Measurements from ENCODE around the gene LDHB.

Gene LDHB

DNA sequence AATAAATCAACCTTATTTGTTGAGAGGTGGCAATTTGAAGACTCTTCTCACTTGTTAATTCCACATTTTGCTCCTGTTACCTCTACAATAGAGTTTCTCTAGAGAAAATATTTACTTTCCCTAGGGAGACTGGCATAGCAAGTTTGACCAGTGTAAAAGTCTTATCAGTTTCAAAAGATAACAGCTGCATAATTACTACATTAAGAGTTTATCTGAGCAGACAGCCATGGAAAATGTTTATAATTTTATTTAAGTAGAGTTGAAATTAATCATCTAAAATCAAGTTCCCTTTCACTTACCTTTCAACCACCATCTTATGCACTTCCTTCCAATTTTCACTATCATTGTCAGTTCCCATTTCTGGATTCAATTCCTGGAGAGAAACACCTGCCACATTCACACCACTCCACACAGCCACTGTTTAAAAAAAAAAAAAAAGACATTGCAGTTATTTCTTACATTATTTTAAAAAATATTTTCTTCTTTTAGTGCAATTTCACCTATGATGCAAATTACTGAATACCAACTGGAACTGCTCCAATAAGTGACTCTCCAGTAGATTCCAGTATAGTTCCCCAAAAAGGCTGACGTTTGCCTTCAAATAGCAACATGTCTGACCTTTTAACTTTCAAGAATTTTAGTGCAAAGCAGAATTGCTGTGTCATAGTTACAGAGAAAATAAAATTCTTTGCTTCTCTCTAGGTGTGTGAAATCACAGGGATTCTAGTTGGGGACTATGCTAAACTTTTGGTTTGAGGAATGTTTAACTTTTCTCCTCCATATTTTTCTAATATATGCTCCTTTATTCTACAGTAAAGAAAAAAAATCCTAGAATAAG lies 19.4 kb downstream of the LDHB start:
- TF ChIP-seq EZH2phosphoT487 (conservative IDR thresholded peaks at IDR 0.05; ENCODE audit: low read length), result no peak
- TF ChIP-seq, protein P1, sequence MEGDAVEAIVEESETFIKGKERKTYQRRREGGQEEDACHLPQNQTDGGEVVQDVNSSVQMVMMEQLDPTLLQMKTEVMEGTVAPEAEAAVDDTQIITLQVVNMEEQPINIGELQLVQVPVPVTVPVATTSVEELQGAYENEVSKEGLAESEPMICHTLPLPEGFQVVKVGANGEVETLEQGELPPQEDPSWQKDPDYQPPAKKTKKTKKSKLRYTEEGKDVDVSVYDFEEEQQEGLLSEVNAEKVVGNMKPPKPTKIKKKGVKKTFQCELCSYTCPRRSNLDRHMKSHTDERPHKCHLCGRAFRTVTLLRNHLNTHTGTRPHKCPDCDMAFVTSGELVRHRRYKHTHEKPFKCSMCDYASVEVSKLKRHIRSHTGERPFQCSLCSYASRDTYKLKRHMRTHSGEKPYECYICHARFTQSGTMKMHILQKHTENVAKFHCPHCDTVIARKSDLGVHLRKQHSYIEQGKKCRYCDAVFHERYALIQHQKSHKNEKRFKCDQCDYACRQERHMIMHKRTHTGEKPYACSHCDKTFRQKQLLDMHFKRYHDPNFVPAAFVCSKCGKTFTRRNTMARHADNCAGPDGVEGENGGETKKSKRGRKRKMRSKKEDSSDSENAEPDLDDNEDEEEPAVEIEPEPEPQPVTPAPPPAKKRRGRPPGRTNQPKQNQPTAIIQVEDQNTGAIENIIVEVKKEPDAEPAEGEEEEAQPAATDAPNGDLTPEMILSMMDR (IDR thresholded peaks at IDR 0.05; ENCODE audit: insufficient read depth, low read length, poor library complexity, severe bottlenecking), result no peak
- no peak overlapping the region for H2AFZ ChIP-seq (ENCODE audit: low read depth, low read length, severe bottlenecking)
- H3K4me2 ChIP-seq (ENCODE audit: low read depth, low read length, poor library complexity, severe bottlenecking), result no peak overlapping the region
- H3K36me3 ChIP-seq (ENCODE audit: low read length), result peaks cover 86% of the 10 kb centered on the region
- H3K79me2 ChIP-seq (ENCODE audit: insufficient read depth, low read length), result peaks cover 8% of the 10 kb centered on the region; the same call in 1 of the 2 replicates
- H4K20me1 ChIP-seq (ENCODE audit: low read depth, low read length), result peaks cover 28% of the 10 kb centered on the region
- no peaks in the 10 kb centered on the region for H3K9me3 ChIP-seq (ENCODE audit: insufficient read depth, low read length)
- no peak overlapping the region for H3K9ac ChIP-seq (ENCODE audit: low read length)
- H3F3A ChIP-seq (ENCODE audit: insufficient read depth), result peaks cover 51% of the 10 kb centered on the region; the same call in 1 of the 2 replicates
- H3K27me3 ChIP-seq (ENCODE audit: low read length), result no peaks in the 10 kb centered on the region
- no peaks in the 10 kb centered on the region for H3K9me2 ChIP-seq (replicated peaks; ENCODE audit: insufficient read depth, low read length)
- H3K27ac ChIP-seq (ENCODE audit: low read depth, low read length), result no peak overlapping the region
- no peak overlapping the region for H3K4me3 ChIP-seq (ENCODE audit: insufficient read depth, low read length, poor library complexity, severe bottlenecking)

- peaks cover 8% of the 10 kb centered on the region; the same call in 1 of the 2 replicates for H4K20me1 ChIP-seq (ENCODE audit: low read depth, low read length)
- H3K36me3 ChIP-seq (ENCODE audit: low read length), result peaks cover 57% of the 10 kb centered on the region
- no peaks in the 10 kb centered on the region for H3K9me3 ChIP-seq (ENCODE audit: insufficient read depth, low read length)
Observed at GRCh38 chr12:21634245-21634644, 23.4 kb downstream of the LDHB start.

GRCh38 chr12:21631367-21631766 lies 26.3 kb downstream of the LDHB start:
- Histone ChIP-seq H3K79me2 (ENCODE audit: insufficient read depth, low read length) (no peaks in the 10 kb centered on the region), H4K20me1 (ENCODE audit: low read depth, low read length) (no peaks in the 10 kb centered on the region), H3K27me3 (ENCODE audit: low read length) (no peaks in the 10 kb centered on the region), H3K36me3 (ENCODE audit: low read length) (peaks cover 29% of the 10 kb centered on the region; the same call in 1 of the 2 replicates), H3K9ac (ENCODE audit: low read length) (no peak overlapping the region), H3F3A (ENCODE audit: insufficient read depth) (peaks cover 27% of the 10 kb centered on the region), H3K9me2 (replicated peaks; ENCODE audit: insufficient read depth, low read length) (no peaks in the 10 kb centered on the region), H3K27ac (ENCODE audit: low read depth, low read length) (no peak overlapping the region), H3K4me2 (ENCODE audit: low read depth, low read length, poor library complexity, severe bottlenecking) (no peak overlapping the region), H2AFZ (ENCODE audit: low read depth, low read length, severe bottlenecking) (no peak overlapping the region), H3K4me3 (ENCODE audit: insufficient read depth, low read length, poor library complexity, severe bottlenecking) (no peak overlapping the region), H3K9me3 (ENCODE audit: insufficient read depth, low read length) (no peaks in the 10 kb centered on the region)
- no peak for TF ChIP-seq EZH2phosphoT487 (conservative IDR thresholded peaks at IDR 0.05; ENCODE audit: low read length)
- TF ChIP-seq, protein P1 (IDR thresholded peaks at IDR 0.05; ENCODE audit: insufficient read depth, low read length, poor library complexity, severe bottlenecking), result no peak

More at GRCh38 chr12:21634245-21634644, 23.4 kb downstream of the LDHB start:
- no peak overlapping the region for H3K4me2 ChIP-seq (ENCODE audit: low read depth, low read length, poor library complexity, severe bottlenecking)
- TF ChIP-seq, protein P1 (IDR thresholded peaks at IDR 0.05; ENCODE audit: insufficient read depth, low read length, poor library complexity, severe bottlenecking), result no peak
- TF ChIP-seq EZH2phosphoT487 (conservative IDR thresholded peaks at IDR 0.05; ENCODE audit: low read length), result no peak
- no peaks in the 10 kb centered on the region for H3K27me3 ChIP-seq (ENCODE audit: low read length)
- no peaks in the 10 kb centered on the region for H3K79me2 ChIP-seq (ENCODE audit: insufficient read depth, low read length)
- peaks cover 56% of the 10 kb centered on the region for H3F3A ChIP-seq (ENCODE audit: insufficient read depth)
- no peak overlapping the region for H2AFZ ChIP-seq (ENCODE audit: low read depth, low read length, severe bottlenecking)
- no peak overlapping the region for H3K27ac ChIP-seq (ENCODE audit: low read depth, low read length)
- H3K9me2 ChIP-seq (replicated peaks; ENCODE audit: insufficient read depth, low read length), result no peaks in the 10 kb centered on the region
- no peak overlapping the region for H3K9ac ChIP-seq (ENCODE audit: low read length)
- H3K4me3 ChIP-seq (ENCODE audit: insufficient read depth, low read length, poor library complexity, severe bottlenecking), result no peak overlapping the region

Measured in SU-DHL-6 (cell line).